GM12864 (cell line): Measurements from ENCODE around the gene AJAP1.
A peak's percentile ranks its signal among the peaks of the same experiment; 100 is the strongest.

Experiments
- DNase-seq: peaks from one replicate; pipeline ENCODE4 v3.0.0-alpha.2; 2011; ENCODE audit warnings: low read depth
- H3K4me3 ChIP-seq: 2 replicates; pipeline ENCODE4 v1.5.1; 2011; ENCODE audit warnings: mild to moderate bottlenecking, low read depth, low read length, control low read depth
- TF ChIP-seq, protein P1 (sequence below): IDR thresholded peaks from 2 replicates; pipeline ENCODE4 v1.5.1; 2011; ENCODE audit warnings: low read depth, mild to moderate bottlenecking, moderate library complexity, low read length, control low read depth, inconsistent platforms; ENCODE audit errors: missing control alignments

The AJAP1 gene

DNA sequence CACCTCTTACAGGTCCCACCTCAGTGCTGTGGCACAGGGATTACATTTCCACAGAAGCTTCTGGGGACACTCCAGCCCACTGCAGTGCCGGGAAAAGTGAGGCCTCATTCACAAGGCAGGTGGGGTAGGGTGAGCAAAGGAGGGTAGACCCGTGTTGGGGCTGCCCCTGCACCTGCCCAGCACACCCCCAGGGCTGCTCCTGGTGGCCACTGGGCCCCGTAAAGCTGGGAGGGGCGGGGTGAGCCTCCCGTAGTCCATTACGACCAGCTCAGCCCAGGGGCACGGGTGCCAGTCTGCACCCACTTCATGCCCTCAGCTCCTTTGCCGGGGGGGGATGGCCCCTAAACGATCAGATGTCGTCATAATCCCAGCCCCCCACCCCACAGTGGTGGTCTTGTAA, 39.5 kb downstream of the AJAP1 start:
- TF ChIP-seq, protein P1, sequence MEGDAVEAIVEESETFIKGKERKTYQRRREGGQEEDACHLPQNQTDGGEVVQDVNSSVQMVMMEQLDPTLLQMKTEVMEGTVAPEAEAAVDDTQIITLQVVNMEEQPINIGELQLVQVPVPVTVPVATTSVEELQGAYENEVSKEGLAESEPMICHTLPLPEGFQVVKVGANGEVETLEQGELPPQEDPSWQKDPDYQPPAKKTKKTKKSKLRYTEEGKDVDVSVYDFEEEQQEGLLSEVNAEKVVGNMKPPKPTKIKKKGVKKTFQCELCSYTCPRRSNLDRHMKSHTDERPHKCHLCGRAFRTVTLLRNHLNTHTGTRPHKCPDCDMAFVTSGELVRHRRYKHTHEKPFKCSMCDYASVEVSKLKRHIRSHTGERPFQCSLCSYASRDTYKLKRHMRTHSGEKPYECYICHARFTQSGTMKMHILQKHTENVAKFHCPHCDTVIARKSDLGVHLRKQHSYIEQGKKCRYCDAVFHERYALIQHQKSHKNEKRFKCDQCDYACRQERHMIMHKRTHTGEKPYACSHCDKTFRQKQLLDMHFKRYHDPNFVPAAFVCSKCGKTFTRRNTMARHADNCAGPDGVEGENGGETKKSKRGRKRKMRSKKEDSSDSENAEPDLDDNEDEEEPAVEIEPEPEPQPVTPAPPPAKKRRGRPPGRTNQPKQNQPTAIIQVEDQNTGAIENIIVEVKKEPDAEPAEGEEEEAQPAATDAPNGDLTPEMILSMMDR = no peak
- no peak for DNase-seq
- no peak overlapping the region for H3K4me3 ChIP-seq

DNA sequence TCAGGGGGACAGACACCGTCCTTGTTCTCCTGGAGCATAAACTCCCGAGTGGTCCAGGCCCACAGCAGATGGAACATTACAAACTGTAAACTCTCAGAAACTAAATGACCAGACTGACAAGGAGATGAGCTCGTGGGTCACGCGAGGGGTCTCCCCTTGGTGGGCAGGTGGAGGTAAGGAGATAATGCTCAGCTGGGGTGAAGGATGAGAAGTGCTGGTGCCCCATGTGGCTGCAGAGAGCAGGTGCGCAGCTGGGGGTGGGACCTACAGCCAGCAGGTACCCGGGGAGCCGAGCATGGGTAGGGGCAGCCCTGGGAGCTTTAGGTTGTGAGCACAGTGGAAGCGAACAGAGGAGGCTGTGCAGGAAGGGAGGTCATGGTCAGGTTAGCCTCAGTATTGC, 40.1 kb downstream of the AJAP1 start:
- TF ChIP-seq, protein P1 = peak; percentile 20
- no peak overlapping the region for H3K4me3 ChIP-seq
- DNase-seq = no peak

DNA sequence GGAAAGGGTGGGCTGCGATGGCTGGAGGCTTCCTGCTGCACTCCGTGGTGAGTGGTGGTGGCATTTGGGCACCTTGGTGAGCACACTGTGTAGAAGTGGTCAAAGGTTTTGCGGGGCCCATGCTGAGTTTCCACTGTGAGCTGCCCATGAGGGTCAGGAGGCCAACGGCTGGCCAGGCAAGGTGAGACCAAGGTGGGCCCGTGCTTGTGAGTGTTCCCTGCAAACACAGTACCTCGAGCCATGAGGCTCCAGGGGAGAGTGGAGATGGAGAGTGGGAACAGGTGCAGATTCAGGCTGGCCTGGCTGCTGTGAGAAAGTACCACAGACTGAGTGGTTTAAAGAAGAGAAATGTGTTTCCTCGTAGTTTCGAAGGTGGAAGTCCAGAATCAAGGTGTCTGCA, 40.8 kb downstream of the AJAP1 start:
- no peak for DNase-seq
- TF ChIP-seq, protein P1 = no peak
- no peak overlapping the region for H3K4me3 ChIP-seq

GRCh38 chr1:4696161-4696745, 41.8 kb downstream of the AJAP1 start:
- TF ChIP-seq, protein P1 = no peak
- no peak overlapping the region for H3K4me3 ChIP-seq
- no peak for DNase-seq

DNA sequence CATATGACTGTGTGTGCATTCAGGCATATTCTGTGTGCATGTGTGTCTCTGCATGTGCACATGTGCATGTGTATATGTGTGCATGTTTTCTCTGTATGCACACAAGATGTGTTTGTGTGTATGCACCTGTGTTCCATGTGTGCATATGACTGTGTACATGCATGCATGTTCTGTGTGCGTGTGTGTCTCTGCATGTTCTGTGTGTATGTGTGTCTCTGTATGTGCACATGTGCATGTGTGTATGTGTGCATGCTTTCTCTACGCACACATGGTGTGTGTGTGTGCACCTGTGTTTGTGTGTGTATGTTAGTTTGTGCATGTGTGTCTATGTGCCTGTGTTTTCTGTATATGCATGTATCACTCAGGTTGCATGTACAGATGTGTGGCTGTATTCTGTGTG, 42.3 kb downstream of the AJAP1 start:
- TF ChIP-seq, protein P1 = no peak
- no peak overlapping the region for H3K4me3 ChIP-seq
- DNase-seq = no peak

- no peak overlapping the region for H3K4me3 ChIP-seq
- DNase-seq = no peak
- TF ChIP-seq, protein P1 = no peak
These were observed 43.4 kb downstream of the AJAP1 start for GRCh38 chr1:4697801-4698200.

DNA sequence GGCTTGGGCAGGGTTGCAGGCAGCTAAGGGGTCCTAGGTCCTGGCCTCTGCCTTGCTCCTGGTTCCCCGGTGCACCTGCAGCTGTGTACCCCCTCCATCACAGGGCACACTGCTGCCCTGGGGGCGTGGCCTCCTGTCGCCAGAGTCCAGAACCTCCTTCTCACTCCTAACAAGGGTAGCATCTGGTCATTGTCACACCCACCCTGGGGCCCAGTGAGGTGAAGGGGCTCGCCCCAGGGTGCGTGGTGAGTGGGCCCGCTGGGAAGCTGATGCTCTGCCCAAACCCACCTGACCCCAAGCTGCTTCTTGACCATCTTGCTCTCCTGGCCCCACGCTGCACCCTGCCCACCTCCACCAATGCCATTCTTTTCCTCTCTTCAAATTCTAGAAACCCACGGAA, 44.5 kb downstream of the AJAP1 start:
- no peak overlapping the region for H3K4me3 ChIP-seq
- no peak for DNase-seq
- TF ChIP-seq, protein P1 = no peak
